HG02763 (cell line): Measurements from ENCODE around the gene ZNF146.
"Not testable (repeated sequence)": the region's sequence is repeated elsewhere in the genome, so short reads cannot be mapped to it uniquely, and the experiment has no call there.

Experiments used
- ATAC-seq: cut with Tn5 transposase; IDR thresholded peaks from one replicate; pipeline ENCODE4 v1.9.1; 2021; ENCODE audit warnings: mild to moderate bottlenecking, moderate library complexity; ENCODE audit not compliant: unreplicated experiment

Gene ZNF146

DNA sequence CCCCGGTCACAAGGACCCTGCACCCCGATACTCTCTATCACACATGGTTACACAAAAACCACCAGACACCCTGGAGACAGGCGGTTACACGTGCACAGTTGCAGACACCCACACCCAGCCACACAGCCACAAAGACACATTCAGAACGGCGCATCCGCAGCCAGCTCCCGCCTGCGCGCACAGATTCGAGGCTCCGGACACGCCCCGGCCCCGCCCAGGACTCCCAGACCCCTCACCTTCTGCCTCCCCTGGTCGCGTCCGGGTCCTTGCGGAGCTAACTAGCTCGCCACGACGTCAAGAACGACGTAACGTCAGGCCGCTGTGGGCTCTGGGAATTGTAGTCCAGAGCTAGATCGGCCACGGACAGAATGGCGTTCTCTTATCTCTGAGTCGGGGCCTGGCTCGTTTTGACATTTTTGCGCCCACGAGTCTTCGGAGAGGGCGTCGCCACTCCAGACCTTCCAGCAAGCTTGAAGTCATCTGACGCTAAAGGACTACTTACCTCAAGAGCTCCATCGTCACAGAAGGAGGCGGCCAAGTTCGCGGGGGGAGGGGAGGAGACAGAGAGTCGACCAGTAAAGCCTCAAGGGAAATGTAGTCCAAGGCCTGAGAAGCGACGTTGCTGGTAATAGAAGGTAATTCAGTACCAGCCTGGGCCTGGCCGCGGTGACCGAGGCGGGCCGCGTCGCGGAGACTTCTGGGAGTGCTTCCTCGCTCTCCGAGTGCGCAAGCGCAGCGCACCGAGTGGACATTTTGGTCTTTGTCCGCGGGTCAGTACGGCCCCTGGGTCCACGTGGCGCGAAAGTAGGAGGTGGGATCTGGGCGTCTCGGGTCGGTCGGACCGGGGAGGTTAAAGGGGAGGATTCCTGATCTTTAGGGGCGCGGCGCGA is at the start of gene ZNF146, which contains the start of gene ZNF565:
Gene ZNF146, plus strand, starts transcription at position 721 of the 890 bp plus-strand sequence. CDS start 21,335 bp downstream, outside the sequence.
Gene ZNF565, minus strand, starts transcription at position 280 of the 890 bp plus-strand sequence. CDS start 12,680 bp downstream, outside the sequence.
- peak; percentile 91 for ATAC-seq

DNA sequence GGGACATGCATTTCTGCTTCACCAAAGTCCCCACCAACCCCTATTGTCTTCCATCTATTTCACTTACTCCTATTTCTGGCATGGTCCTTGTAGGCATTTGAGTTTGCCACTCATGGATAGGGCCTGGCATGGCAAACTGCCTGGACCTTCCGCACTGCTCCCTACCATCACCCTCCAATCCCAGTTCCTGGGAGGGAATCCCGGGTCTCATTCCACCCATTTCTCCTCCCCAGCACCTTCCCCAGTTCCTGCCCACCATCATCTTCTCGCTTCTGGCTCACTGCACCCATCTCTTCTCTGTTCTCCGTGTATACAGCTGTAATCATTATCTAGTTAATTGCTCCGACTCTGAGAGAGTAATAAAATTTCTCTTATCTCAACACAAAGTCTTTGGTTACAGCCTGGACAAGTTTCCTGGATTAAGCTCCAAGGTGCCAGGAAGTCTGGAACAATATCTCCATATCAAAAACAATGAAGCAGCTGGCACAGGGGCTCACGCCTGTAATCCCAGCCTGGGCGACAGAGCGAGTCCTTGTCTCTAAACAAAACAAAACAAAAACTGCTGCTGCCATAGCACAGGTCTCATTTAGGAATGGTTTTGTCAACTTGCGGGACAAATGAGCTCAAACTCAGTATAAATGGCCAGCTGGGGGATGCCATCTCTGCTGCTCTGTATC is 45.7 kb upstream of the ZNF146 start:
- ATAC-seq = no peak

DNA sequence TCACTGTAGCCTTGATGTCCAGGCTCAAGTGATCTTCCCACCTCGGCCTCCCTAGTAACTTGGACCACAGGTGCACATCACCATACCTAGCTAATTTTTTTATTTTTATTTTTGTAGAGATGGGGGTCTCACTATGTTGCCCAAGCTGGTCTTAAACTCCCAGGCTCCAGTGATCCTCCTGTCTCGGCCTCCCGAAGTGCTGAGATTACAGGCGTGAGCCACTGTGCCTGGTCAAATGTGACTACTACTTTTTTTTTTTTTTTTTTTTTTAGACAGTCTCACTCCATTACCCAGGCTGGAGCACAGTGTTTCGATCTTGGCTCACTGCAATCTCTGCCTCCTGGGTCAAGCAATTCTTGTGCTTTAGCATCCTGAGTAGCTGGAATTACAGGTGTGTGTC is 42.1 kb upstream of the ZNF146 start:
- ATAC-seq = no peak

DNA sequence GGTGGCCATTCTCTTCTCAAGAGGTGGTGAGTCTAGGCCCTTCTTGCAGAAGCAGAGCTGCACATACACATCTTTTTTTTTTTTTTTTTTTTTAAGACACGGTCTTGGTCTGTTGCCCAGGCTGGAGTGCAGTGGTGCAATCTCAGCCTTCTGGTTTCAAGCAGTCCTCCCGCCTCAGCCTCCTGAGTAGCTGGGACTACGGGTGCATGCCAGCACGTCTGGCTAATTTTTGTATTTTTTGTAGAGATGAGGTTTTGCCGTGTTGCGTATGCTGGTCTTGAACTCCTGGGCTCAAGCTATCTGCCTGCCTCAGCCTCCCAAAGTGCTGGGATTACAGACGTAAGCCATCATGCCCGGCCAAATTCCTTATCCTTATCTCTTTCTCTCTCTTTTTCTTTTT is 41.1 kb upstream of the ZNF146 start:
- ATAC-seq = not testable (repeated sequence)

DNA sequence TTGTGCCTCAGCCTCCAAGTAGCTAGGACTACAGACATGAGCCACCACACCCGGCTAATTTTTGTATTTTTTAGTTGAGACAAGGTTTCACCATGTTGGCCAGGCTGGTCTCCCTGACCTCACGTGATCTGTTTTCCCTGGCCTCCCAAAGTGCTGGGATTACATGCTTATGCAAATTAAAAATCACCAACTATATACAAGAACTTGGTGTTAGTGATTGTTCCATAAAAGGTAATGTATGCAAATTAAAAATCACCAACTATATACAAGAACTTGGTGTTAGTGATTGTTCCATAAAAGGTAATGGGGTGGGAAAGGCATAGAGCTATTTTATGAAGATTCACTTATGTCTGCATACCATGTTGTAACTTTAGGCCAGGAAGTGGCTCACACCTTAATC is 35.8 kb upstream of the ZNF146 start:
- ATAC-seq = not testable (repeated sequence)

DNA sequence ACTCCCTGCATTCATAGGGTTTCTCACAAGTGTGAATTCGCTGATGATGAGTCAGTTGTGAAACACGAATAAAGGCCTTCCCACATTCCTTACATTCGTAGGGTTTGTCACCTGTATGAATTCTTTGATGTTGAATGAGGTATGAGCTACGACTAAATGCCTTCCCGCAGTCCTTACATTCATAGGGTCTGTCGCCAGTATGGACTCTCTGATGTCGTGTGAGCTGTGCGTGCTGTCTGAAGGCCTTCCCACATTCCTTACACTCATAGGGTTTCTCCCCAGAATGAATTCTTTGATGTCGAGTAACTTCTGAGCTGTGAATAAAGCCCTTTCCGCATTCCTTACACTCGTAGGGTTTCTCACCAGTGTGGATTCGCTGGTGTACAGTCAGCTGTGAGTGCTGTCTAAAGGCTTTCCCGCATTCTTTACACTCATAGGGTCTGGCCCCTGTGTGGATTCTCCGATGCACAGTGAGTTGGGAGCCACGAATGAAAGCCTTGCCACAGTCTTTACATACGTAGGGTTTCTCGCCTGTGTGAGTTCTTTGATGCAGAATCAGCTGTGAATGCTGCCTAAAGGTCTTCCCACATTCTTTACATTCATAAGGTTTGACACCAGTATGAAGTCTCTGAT is 32.2 kb upstream of the ZNF146 start:
- no peak for ATAC-seq

DNA sequence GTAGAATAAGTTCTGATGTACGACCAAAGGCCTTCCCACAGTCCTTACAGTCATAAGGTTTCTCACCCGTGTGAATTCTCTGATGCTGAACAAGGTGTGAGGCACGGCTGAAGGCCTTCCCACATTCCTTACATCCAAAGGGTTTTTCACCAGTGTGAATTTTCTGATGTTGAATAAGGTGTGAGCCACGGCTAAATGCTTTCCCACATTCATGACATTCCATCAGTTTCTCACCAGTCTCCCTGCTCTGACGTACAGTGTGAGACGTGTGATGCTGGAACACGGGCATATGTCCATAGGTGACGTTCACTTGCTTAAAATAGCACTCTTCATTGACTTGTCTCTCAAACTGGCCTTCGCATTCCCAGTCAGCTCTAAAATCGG is 31.7 kb upstream of the ZNF146 start:
- ATAC-seq = no peak

DNA sequence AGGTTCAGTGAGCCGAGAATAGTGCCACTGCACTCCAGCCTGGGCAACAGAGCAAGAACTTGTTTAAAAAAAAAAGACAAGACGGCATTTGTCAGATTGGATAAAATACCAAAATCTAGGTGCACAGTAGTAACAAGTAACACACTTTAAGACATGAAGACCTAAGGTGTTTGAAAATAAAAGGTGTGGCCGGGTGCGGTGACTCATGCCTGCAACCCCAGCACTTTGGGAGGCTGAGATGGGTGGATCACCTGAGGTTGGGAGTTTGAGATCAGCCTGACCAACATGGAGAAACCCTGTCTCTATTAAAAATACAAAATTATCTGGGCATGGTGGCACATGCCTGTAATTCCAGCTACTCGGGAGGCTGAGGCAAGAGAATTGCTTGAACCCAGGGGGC is 28.2 kb upstream of the ZNF146 start:
- ATAC-seq = not testable (repeated sequence)

DNA sequence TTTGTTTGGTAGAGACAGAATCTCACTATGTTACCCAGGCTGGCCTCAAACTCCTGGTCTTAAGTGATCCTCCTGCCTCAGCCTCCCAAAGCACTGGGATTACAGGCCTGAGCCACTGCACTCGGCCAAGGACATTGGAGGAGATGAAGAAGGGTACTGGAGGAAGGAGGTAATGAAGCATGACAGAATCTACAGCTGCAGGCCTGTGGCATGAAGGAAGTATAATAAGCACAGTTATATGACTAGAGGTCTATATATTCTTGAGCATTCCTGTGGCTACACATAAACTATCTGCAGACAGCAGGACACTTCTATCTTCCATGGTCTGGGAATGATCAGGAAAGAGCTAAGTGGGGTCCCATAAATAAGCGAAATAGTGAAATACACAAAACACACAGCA is 18.7 kb upstream of the ZNF146 start:
- ATAC-seq = no peak

DNA sequence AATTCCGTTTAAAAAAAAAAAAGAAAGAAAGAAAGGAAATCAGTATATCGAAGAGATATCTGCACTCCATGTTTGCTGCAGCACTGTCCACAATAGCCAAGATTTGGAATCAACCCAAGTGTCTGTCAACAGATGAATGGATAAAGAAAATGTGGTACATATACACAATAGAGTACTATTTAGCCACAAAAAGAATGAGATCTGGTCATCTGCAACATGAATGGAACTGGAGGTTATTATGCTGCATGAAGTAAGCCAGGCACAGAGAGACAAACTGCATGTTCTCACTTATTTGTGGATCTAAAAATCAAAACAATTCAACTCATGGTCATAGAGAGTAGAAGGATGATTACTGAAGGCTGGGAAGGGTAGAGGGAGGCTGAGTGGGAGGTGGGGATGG is 16.8 kb upstream of the ZNF146 start:
- no peak for ATAC-seq

DNA sequence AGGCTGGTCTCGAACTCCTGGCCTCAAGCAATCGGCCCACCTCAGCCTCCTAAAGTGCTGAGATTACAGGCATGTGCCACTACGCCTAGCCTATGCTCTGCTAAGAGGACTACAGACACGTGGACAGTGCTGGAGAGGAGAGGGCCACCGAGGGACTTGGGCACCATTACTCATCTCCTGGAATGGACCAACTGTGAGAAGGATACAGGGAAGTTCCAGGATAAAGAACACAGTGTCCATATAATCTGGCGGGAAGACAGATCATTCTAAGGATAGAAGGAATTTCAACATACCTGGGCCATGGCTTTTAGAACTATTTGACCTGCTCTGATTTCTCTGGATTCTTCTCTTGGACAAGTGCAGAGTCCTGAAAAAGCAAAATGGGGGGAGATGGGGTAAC is 13.2 kb upstream of the ZNF146 start:
- ATAC-seq = no peak

DNA sequence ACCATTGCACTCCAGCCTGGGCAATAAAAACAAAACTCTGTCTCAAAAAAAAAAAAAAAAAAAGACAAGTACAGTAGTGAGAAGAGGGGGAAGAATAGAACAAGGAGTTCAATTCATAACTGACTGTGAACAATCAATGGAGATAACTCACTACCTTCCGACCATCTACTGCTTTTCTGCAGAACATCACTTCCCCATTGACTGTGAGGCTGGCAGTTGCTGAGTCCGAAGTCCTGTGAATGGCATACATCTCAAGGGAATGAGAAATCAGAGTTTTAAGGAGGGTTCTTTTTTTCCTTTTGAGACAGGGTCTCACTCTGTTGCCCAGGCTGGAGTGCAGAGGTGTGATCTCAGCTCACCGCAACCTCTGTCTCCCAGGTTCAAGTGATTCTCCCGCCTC is 11.6 kb upstream of the ZNF146 start:
- ATAC-seq = no peak

DNA sequence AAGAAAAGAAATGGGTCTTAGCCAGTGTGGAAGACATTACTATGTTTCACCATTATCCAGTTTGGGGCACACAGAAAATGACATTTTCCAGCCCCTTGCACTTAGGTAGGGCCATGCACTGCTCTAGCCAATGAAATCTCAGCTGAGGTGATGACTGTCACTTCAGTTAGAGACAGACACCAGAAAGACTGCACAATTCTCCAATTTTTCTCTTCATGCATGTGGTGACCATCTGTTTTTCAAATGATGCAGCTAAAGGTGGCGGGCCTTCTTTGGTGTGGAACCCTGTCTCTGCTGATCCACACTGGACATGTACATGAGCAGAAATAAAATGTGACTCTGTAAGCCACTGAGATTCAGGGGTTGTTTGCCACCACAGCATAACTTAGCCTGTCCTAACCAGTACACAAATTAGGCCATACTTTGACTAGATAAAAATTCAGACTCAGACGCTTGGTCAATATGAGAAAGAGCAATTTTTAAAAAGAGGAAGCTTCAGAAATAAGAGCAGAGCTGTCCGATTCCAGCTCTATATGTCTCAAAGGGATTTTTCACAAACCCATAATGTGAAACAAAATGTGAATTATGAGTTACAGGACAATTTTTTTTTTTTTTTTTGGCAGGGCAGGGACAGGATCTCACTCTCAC is 7.2 kb upstream of the ZNF146 start:
- ATAC-seq = no peak

DNA sequence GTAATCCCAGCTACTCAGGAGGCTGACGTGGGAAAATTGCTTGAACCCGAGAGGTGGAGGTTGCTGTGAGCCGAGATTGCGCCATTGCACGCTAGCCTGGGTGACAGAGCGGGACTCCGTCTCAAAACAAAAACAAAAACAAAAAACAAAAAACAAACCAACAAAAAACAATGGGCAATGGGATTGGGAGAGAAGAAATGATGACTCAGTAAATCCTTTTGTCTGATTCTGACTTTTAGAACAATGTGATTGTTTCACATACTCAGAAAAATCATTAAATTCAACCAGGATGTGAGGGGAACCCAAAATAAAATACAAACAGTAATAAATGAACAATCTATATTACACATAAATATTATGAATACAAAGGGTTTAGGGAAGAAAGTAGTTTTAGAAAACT is 5.5 kb upstream of the ZNF146 start:
- ATAC-seq = no peak

DNA sequence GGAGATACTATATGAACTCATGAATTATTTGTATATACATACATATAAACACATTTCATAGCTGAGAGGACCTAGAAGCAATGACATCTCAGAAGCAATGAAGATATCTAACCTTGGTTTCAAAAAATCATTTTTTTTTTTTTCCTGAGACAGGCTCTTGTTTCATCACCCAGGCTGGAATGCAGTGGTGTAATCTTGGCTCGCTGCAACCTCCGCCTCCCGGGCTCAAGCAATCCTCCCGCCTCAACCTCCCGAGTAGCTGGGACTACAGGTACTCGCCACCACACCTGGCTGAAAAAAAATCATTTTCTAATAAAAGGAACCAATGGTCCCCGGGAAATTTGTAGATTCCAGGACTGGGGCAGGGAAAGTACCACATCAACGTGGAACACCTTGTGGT is 4.4 kb upstream of the ZNF146 start:
- ATAC-seq = no peak

DNA sequence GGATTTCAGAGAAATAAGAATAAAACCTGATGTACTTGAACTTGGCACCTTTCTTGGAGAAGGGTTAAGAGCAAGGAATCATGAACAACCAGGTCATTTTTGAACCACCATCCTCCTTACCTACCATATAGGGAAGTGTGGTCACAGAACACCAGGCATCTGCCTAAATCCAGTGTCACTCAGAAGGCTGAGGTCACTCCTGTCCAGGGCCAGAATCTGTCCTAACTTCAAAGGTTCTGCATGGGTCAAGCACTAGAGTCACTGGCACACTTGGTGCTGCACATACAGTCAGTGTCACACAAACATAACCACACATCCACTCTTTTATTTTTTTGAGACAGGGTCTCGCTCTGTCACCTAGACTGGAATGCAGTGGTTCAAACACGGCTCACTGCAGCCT is 2.0 kb upstream of the ZNF146 start:
- no peak for ATAC-seq

DNA sequence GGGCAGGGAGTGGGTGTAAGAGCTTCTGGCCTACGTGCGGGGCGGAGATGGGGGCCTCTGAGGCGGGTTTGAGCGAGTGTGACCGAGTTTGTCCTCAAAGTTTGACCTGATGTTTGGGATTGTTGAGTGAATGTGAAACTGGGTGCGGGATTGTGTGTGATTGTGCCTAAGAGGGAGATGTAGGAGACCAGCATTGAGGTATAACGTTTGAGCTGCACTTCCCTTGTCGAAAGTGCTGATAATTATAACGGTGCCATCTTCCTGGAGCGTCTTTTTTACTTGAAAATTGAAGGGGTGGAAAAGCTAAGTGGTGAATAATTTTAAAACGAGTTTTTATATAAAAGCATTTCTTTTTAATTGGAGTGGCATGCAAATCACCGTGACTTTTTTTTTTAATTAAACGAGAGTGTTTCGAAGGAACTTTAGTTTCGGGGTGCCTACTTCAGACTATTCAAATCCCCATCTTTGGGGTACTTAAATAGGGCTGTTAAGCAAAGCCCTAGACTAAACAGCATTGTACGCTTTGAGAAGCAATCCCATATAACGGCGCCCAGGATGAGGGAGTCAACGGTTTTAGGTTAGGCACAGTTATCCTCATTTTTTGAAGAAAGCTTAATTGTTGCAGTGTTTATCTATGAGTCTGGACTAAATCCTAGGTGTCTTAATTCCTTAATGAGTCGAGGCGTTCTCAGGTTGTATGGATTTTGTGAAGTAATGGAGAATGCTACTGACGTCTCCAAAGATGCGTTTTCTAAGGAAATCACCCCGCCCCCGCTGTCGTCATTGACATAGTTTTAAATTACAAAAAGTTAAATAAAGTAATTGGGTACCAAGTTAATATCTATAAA is 594 bp downstream of the ZNF146 start:
- ATAC-seq = no peak

DNA sequence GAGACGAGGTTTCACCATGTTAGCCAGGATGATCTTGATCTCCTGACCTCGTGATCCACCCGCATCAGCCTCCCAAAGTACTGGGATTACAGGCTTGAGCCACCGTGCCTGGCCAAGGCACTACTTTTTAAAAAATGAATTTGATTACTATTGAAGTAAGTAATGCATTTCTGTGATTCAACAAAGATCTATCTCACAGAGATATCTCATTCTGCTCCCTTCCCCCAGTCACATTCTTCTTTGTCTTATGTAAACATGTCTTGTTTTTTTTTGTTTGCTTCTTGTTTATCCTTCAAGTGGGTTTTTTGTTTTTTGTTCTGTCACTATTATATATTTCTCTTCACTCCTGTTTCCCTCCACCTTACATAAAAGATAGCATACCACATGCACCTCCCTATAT is 6.6 kb downstream of the ZNF146 start:
- ATAC-seq = no peak

DNA sequence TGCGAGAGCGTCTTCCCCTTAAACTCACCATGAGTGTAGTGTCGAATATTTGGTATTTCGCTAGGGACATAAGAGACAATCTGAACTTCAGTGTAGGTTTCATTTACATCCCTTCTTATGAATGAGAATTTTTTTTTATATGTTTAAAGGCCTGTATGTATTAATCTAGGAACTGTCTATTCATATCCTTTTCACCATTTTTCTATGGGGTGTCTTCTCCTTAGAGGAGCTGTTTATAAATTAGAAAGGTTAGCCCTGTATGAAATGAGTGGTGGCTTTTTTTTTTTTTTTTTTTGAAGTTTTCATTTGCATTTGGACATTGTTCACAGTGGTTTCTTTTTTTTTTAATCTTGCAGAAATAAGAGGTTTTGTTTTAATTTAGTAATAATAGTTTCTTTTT is 7.6 kb downstream of the ZNF146 start:
- no peak for ATAC-seq

DNA sequence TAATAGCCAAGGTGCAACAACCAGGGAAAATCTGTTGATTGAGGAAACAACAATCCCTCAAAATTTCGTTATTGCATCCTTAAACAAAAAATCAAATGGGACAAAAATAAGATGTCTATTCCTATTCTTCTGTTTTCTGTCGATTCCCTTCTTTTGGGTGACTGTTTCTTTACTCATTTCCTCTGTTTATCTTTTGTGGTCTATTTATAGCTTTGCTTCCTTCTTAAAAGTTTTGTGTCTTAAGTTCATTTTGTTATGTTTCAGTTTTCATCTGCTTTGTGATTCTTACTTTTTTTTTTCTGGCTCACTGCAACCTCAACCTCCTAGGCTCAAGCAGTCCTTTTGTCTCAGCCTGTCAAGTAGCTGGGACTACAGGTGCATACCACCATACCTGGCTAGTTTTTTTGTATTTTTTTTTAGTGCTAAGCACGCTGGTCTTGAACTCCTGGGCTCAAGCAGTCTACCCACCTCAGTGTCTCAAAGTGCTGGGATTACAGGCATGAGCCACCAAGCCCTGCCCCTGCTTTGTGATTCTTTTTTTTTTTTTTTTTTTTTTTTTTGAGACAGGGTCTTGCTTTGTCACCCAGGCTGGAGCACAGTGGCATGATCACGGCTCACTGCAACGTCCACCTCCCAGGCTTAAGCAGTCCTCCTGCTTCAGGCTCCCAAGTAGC is 10.4 kb downstream of the ZNF146 start:
- ATAC-seq = no peak
